ACHN (cell line): ENCODE measurements around the gene FAM107B.
"Not testable (repeated sequence)": the region's sequence is repeated elsewhere in the genome, so short reads cannot be mapped to it uniquely, and the experiment has no call there.

Source experiments
- DNase-seq: peaks from one replicate; pipeline ENCODE4 v3.0.0-alpha.2; 2015
- in situ Hi-C: cut with HindIII; loops from 2 replicates; pipeline ENCODE4 v1.10.0; 2017; ENCODE audit warnings: low sequenced_read_pairs, low pct_ligation_motif_present, low pct_unique_long_range_greater_than_20kb

Gene FAM107B

GRCh38 chr10:14701466-14701865, 73.2 kb downstream of the FAM107B start:
- DNase-seq, result no peak
- in situ Hi-C loops, result no loop called here

- DNase-seq, result no peak
- in situ Hi-C loops, result no loop called here
These were observed 74.2 kb downstream of the FAM107B start for GRCh38 chr10:14700546-14700945.

GRCh38 chr10:14699482-14699881, 75.2 kb downstream of the FAM107B start:
- no peak for DNase-seq
- in situ Hi-C loops, result no loop called here

- DNase-seq, result no peak
- in situ Hi-C loops, result no loop called here
These were observed 75.9 kb downstream of the FAM107B start for GRCh38 chr10:14698829-14699170.

- DNase-seq, result no peak
- in situ Hi-C loops, result no loop called here
These were observed 76.4 kb downstream of the FAM107B start for GRCh38 chr10:14698111-14698828.

- in situ Hi-C loops, result no loop called here
These were observed 77.4 kb downstream of the FAM107B start for GRCh38 chr10:14697281-14697680.

GRCh38 chr10:14696821-14697220, 77.9 kb downstream of the FAM107B start:
- in situ Hi-C loops, result no loop called here
- DNase-seq, result no peak

More at GRCh38 chr10:14697281-14697680, 77.4 kb downstream of the FAM107B start:
- no peak for DNase-seq

- in situ Hi-C loops, result no loop called here
- DNase-seq, result no peak
These were observed 78.7 kb downstream of the FAM107B start for GRCh38 chr10:14695847-14696480.

GRCh38 chr10:14693891-14694290, 80.8 kb downstream of the FAM107B start:
- no peak for DNase-seq
- in situ Hi-C loops, result no loop called here

GRCh38 chr10:14692344-14693076, 82.2 kb downstream of the FAM107B start:
- no peak for DNase-seq
- in situ Hi-C loops, result no loop called here

- in situ Hi-C loops, result no loop called here
These were observed 83.3 kb downstream of the FAM107B start for GRCh38 chr10:14691359-14691758.

GRCh38 chr10:14688606-14689005, 86.1 kb downstream of the FAM107B start:
- in situ Hi-C loops, result no loop called here
- no peak for DNase-seq

More at GRCh38 chr10:14691359-14691758, 83.3 kb downstream of the FAM107B start:
- no peak for DNase-seq

GRCh38 chr10:14688189-14688588, 86.5 kb downstream of the FAM107B start:
- in situ Hi-C loops, DNase-seq: not testable (repeated sequence)

GRCh38 chr10:14687340-14687739, 87.4 kb downstream of the FAM107B start:
- in situ Hi-C loops, result no loop called here
- DNase-seq, result no peak

- in situ Hi-C loops, result no loop called here
- DNase-seq, result no peak
These were observed 88.3 kb downstream of the FAM107B start for GRCh38 chr10:14686356-14686755.

- in situ Hi-C loops, result no loop called here
These were observed 90.3 kb downstream of the FAM107B start for GRCh38 chr10:14684354-14684753.

GRCh38 chr10:14683256-14683655, 91.4 kb downstream of the FAM107B start:
- no peak for DNase-seq
- in situ Hi-C loops, result no loop called here

More at GRCh38 chr10:14684354-14684753, 90.3 kb downstream of the FAM107B start:
- DNase-seq, result no peak

GRCh38 chr10:14681802-14682201, 92.9 kb downstream of the FAM107B start:
- in situ Hi-C loops, result no loop called here
- no peak for DNase-seq

GRCh38 chr10:14681305-14681704, 93.4 kb downstream of the FAM107B start:
- in situ Hi-C loops, result no loop called here
- DNase-seq, result no peak
